Body of pancreas (tissue), 4 donors: Measurements from ENCODE around the gene AQP2. TPM values are rescaled to one million over a fixed set of nuclear protein-coding genes. Genes with fewer than 3 reads are reported as not detected.
A peak's percentile ranks its signal among the peaks of the same experiment; 100 is the strongest.

Experiments
- ATAC-seq: fragments of 150-250 bp; one replicate; pipeline ENCODE4 v1.9.1; 2016
- DNase-seq, 4 donors: peaks; one replicate each; pipeline ENCODE4 v3.0.0-alpha.2; 2019
- H3K27ac ChIP-seq, 4 donors: fragments of 200-600 bp; sonication (generic); 1 replicate in 3 of 4; 2 replicates in 1 of 4; pipeline versions ENCODE4 v1.5.1 to v1.6.1; 2016 to 2019; ENCODE audit warnings: mild to moderate bottlenecking in 1 of 4, mixed read lengths in 1 of 4, moderate library complexity in 1 of 4
- H3K27me3 ChIP-seq, 2 donors: fragments of 200-600 bp; sonication (generic); one replicate each; pipeline ENCODE4 v1.6.0; 2016; ENCODE audit warnings: mild to moderate bottlenecking in 1 of 2
- H3K36me3 ChIP-seq, 2 donors: fragments of 200-600 bp; sonication (generic); replicated peaks in 1 of 2; 2 replicates each; pipeline ENCODE4 v1.5.1; 2016; ENCODE audit warnings: low read depth in 2 of 2; ENCODE audit not compliant: insufficient read depth in 1 of 2
- H3K4me1 ChIP-seq: fragments of 200-600 bp; sonication (generic); one replicate; pipeline ENCODE4 v1.6.0; 2016
- H3K4me3 ChIP-seq, 2 donors: fragments of 200-600 bp; sonication (generic); 1 replicate in 1 of 2; 2 replicates in 1 of 2; pipeline ENCODE4 v1.5.1; 2016 to 2019
- H3K9me3 ChIP-seq, 3 donors: fragments of 200-600 bp; sonication (generic); 1 replicate in 2 of 3; 2 replicates in 1 of 3; pipeline ENCODE4 v1.5.1; 2016
- POLR2A ChIP-seq, 3 donors: fragments of 450-650 bp; IDR thresholded peaks; one replicate each; pipeline ENCODE4 v1.6.1; 2016; ENCODE audit warnings: antibody characterized with exemption in 3 of 3, mild to moderate bottlenecking in 2 of 3
- WGBS, 2 donors: methylation state at CpG; one replicate each; pipeline ENCODE4 v1.1.5; 2017; 5-methylcytosine and 5-hydroxymethylcytosine counted together
- intact Hi-C: fragments of 100-400 bp; cut with DNase I; formaldehyde crosslinking; loops from one replicate; pipeline ENCODE4 v1.15.1; 2023
- total RNA-seq, 2 donors: library from RNA; depleted of rRNA; stranded (reverse); fragments of >200 nt; gene quantifications; one replicate each; pipeline ENCODE4 v1.1.0, GENCODE V29; 2016
- TF ChIP-seq, protein P1 (sequence below), 7 experiments: fragments of 450-650 bp in 4 of 7; fragments of 200-600 bp in 3 of 7; sonication (generic) in 3 of 7; IDR thresholded peaks; one replicate each; pipeline ENCODE4 v1.5.1; 2016 to 2019; ENCODE audit warnings: antibody characterized with exemption in 7 of 7

The AQP2 gene
- total RNA-seq, 2 donors from 2014 or later: not detected

DNA sequence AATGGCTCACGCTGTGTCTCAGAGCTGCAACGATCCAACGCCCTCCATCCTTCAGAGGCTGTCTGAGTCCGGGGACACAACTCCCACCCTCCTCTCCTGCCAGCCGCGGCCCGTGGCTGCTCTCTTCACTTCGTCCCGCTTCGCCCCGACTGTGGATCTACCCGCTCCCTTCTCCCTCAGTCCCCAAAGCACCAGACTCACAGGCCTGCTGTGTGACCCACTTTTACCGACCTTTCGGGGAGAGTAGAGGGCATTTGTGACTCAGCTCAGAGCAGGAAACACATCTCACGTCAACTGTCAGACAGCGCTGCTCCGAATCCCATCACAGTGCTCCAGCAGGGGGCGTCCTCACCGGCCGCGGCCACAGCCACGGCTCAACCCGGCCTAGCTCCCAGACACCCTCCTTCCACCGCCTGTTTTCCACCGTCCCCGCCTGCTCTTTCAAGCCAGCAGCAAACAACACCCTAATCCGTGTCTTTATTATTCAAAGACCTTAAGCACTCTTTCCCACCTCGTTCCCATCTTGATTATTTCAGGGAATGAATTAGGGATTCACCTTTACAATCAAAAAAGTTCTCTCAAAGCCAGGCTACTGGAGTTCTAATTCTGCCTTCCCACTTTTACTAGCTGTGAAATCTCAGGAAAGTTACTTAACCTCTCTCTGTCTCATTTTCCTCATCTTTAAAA, 5.0 kb upstream of the AQP2 start:
- ATAC-seq: peak; percentile 93
- 11 to 16% methylated on average over 20 to 28 of the region's 28 CpGs for WGBS, 2 donors
- no peaks in the 10 kb centered on the region for H3K36me3 ChIP-seq
- peaks cover 14% of the 10 kb centered on the region for H3K4me1 ChIP-seq
- H3K9me3 ChIP-seq: no peaks in the 10 kb centered on the region
- no peaks in the 10 kb centered on the region for H3K27me3 ChIP-seq
- H3K4me3 ChIP-seq: no peak overlapping the region
- peak; percentile 80 to 81 (median 81) for DNase-seq
- TF ChIP-seq POLR2A (IDR thresholded peaks at IDR 0.05): no peak
- TF ChIP-seq, protein P1, sequence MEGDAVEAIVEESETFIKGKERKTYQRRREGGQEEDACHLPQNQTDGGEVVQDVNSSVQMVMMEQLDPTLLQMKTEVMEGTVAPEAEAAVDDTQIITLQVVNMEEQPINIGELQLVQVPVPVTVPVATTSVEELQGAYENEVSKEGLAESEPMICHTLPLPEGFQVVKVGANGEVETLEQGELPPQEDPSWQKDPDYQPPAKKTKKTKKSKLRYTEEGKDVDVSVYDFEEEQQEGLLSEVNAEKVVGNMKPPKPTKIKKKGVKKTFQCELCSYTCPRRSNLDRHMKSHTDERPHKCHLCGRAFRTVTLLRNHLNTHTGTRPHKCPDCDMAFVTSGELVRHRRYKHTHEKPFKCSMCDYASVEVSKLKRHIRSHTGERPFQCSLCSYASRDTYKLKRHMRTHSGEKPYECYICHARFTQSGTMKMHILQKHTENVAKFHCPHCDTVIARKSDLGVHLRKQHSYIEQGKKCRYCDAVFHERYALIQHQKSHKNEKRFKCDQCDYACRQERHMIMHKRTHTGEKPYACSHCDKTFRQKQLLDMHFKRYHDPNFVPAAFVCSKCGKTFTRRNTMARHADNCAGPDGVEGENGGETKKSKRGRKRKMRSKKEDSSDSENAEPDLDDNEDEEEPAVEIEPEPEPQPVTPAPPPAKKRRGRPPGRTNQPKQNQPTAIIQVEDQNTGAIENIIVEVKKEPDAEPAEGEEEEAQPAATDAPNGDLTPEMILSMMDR (IDR thresholded peaks at IDR 0.05): peak; percentile 62 to 85 (median 81)
- peak overlapping the region in 2 of 4 donors; percentile 1 to 34 for H3K27ac ChIP-seq
- intact Hi-C loops: no loop called here

DNA sequence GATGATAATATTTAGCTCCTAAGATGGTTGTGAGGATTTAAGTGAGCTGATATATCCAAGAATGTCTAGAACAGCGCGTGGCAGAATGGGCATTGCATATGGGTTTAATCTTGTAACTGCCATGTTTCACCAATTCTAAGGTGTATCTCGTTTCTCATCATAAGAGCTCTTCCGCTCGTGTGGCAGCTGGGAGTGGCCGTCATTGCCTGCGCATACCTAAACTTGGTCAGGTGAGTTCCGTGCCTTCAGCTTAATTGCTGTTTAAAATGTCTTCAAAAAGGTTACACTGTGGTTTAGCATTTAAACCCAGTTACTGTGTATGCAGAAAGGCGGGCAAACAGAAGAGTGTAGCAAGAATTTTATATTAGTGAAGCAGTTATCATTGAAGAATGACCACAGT, 4.5 kb upstream of the AQP2 start:
- WGBS, 2 donors: 82 to 85% methylated on average over 9 of the region's 9 CpGs
- H3K4me3 ChIP-seq: no peak overlapping the region
- no peaks in the 10 kb centered on the region for H3K9me3 ChIP-seq
- peaks cover 14% of the 10 kb centered on the region for H3K4me1 ChIP-seq
- no peaks in the 10 kb centered on the region for H3K27me3 ChIP-seq
- H3K36me3 ChIP-seq: no peaks in the 10 kb centered on the region
- intact Hi-C loops: no loop called here
- ATAC-seq (no peak), DNase-seq (no peak)
- H3K27ac ChIP-seq: no peak overlapping the region
- TF ChIP-seq, protein P1 (IDR thresholded peaks at IDR 0.05): no peak
- TF ChIP-seq POLR2A (IDR thresholded peaks at IDR 0.05): no peak

DNA sequence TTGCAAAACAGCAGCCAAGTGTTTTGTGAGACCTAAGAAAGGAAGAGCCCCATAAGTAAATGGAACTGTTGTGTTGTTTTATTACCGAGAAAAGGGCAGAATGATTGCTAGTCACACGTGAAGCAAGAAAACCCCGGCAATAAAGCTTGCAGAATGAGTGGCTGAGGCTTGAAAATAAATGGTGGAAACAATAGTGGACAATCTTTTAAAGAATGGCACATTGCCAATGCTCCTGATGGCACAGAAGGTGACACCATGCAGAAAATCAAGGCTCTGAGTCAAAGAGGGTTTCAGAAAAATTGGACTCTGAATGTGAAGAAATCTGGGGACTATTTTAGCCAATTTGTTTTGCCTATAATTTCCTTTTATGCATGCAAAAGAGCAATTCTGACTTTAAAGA, 4.0 kb upstream of the AQP2 start:
- Histone ChIP-seq H3K4me3 (no peak overlapping the region), H3K27me3 (no peaks in the 10 kb centered on the region), H3K27ac (no peak overlapping the region), H3K4me1 (peaks cover 14% of the 10 kb centered on the region), H3K9me3 (no peaks in the 10 kb centered on the region), H3K36me3 (no peaks in the 10 kb centered on the region)
- ATAC-seq (no peak), DNase-seq (no peak)
- TF ChIP-seq, protein P1 (IDR thresholded peaks at IDR 0.05): no peak
- no peak for TF ChIP-seq POLR2A (IDR thresholded peaks at IDR 0.05)
- 66 to 68% methylated on average over 3 of the region's 3 CpGs for WGBS, 2 donors
- intact Hi-C loops: no loop called here

DNA sequence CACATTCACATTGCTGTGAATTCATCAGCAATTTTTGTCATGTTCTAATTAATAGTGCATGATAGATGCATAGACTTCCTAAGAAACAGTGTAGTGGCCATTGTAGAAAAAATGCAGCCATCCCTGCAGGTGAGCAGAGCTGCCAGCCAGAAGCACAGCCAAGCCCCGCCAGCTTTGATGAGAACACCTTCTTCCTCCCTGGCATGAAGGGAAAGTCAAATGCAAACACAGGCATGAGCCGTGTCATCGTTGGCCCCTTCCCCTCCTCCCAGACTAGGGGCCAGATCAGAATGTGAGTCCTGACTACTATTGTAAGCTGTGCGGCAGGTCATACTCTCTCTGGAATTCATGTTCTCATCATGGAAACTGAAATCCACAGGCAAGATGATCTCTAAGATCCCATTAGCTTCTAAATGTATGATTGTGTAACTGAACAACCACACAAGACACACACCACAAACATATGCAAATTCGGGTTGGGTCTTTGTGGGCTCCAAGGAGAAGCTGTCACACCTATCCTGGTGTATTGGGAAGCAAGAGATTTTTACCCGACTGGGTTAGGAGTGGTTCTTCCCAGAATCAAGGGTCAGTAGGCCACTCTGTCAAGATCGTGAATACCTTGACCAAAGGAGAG, 2.8 kb upstream of the AQP2 start:
- Histone ChIP-seq H3K4me1 (peaks cover 18% of the 10 kb centered on the region), H3K4me3 (no peak overlapping the region), H3K27me3 (no peaks in the 10 kb centered on the region), H3K36me3 (no peaks in the 10 kb centered on the region), H3K27ac (no peak overlapping the region), H3K9me3 (no peaks in the 10 kb centered on the region)
- WGBS, 2 donors: 62 to 78% methylated on average over 4 to 7 of the region's 7 CpGs
- no peak for TF ChIP-seq POLR2A (IDR thresholded peaks at IDR 0.05)
- TF ChIP-seq, protein P1 (IDR thresholded peaks at IDR 0.05): no peak
- no peak for DNase-seq
- intact Hi-C loops: no loop called here
- ATAC-seq: no peak
